ENCODE data around the gene TMEM88.

The TMEM88 gene

GRCh38 chr17:7880076-7880868 lies 25.4 kb downstream of the TMEM88 start:
- TF ChIP-seq CTCF (IDR thresholded peaks at IDR 0.05; ENCODE audit: borderline replicate concordance, control extremely low read depth, extremely low read depth, insufficient read depth, missing control alignments), result no peak
- in situ Hi-C loops (cut with MboI; ENCODE audit: low sequenced_read_pairs, unreplicated experiment), result no loop called here
- no peak for DNase-seq (ENCODE audit: low spot score)

GRCh38 chr17:7881276-7882054 lies 26.6 kb downstream of the TMEM88 start:
- in situ Hi-C loops (cut with MboI; ENCODE audit: low sequenced_read_pairs, unreplicated experiment), result no loop called here

GRCh38 chr17:7882068-7882467 lies 27.2 kb downstream of the TMEM88 start:
- in situ Hi-C loops (cut with MboI; ENCODE audit: low sequenced_read_pairs, unreplicated experiment), result no loop called here
- no peak for DNase-seq (ENCODE audit: low spot score)

More at GRCh38 chr17:7881276-7882054, 26.6 kb downstream of the TMEM88 start:
- TF ChIP-seq CTCF (IDR thresholded peaks at IDR 0.05; ENCODE audit: borderline replicate concordance, control extremely low read depth, extremely low read depth, insufficient read depth, missing control alignments), result no peak
- DNase-seq (ENCODE audit: low spot score), result no peak

GRCh38 chr17:7882629-7883028 lies 27.8 kb downstream of the TMEM88 start:
- no peak for DNase-seq (ENCODE audit: low spot score)
- in situ Hi-C loops (cut with MboI; ENCODE audit: low sequenced_read_pairs, unreplicated experiment), result no loop called here
- TF ChIP-seq CTCF (IDR thresholded peaks at IDR 0.05; ENCODE audit: borderline replicate concordance, control extremely low read depth, extremely low read depth, insufficient read depth, missing control alignments), result no peak

More at GRCh38 chr17:7882068-7882467, 27.2 kb downstream of the TMEM88 start:
- TF ChIP-seq CTCF (IDR thresholded peaks at IDR 0.05; ENCODE audit: borderline replicate concordance, control extremely low read depth, extremely low read depth, insufficient read depth, missing control alignments), result no peak

GRCh38 chr17:7883781-7884386 lies 29.0 kb downstream of the TMEM88 start:
- peak; percentile 63 for DNase-seq (ENCODE audit: low spot score)
- in situ Hi-C loops (cut with MboI; ENCODE audit: low sequenced_read_pairs, unreplicated experiment), result no loop called here
- no peak for TF ChIP-seq CTCF (IDR thresholded peaks at IDR 0.05; ENCODE audit: borderline replicate concordance, control extremely low read depth, extremely low read depth, insufficient read depth, missing control alignments)

GRCh38 chr17:7884581-7885366 lies 29.9 kb downstream of the TMEM88 start:
- peak; percentile 44 for DNase-seq (ENCODE audit: low spot score)
- in situ Hi-C loops (cut with MboI; ENCODE audit: low sequenced_read_pairs, unreplicated experiment), result no loop called here
- TF ChIP-seq CTCF (IDR thresholded peaks at IDR 0.05; ENCODE audit: borderline replicate concordance, control extremely low read depth, extremely low read depth, insufficient read depth, missing control alignments), result no peak
